Loucy (cell line): ENCODE measurements around the gene ERCC6L2.

Experiments used
- EZH2phosphoT487 ChIP-seq: fragments of 200-600 bp; IDR thresholded peaks from 2 replicates; pipeline ENCODE4 v1.6.1; 2018; ENCODE audit warnings: antibody characterized with exemption, mild to moderate bottlenecking, moderate library complexity, borderline replicate concordance
- TF ChIP-seq, protein P1 (sequence below): fragments of 200-600 bp; sonication (generic); conservative IDR thresholded peaks from 2 replicates; pipeline ENCODE4 v1.5.1; 2014; ENCODE audit warnings: mild to moderate bottlenecking, antibody characterized with exemption, low read length

- TF ChIP-seq, protein P1, sequence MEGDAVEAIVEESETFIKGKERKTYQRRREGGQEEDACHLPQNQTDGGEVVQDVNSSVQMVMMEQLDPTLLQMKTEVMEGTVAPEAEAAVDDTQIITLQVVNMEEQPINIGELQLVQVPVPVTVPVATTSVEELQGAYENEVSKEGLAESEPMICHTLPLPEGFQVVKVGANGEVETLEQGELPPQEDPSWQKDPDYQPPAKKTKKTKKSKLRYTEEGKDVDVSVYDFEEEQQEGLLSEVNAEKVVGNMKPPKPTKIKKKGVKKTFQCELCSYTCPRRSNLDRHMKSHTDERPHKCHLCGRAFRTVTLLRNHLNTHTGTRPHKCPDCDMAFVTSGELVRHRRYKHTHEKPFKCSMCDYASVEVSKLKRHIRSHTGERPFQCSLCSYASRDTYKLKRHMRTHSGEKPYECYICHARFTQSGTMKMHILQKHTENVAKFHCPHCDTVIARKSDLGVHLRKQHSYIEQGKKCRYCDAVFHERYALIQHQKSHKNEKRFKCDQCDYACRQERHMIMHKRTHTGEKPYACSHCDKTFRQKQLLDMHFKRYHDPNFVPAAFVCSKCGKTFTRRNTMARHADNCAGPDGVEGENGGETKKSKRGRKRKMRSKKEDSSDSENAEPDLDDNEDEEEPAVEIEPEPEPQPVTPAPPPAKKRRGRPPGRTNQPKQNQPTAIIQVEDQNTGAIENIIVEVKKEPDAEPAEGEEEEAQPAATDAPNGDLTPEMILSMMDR, result no peak
- no peak for TF ChIP-seq EZH2phosphoT487
Observed at GRCh38 chr9:95834281-95834907, 41.1 kb upstream of the ERCC6L2 start.
